SK-N-SH treated with all-trans-retinoic acid at 6 μM for 48 hours (cell line): ENCODE results near the gene DOCK1.

Experiments
- ZFP30 ChIP-seq: fragments of 450-650 bp; formaldehyde crosslinking; IDR thresholded peaks from 2 replicates; pipeline ENCODE4 v1.5.0; 2022; ENCODE audit warnings: mild to moderate bottlenecking, moderate library complexity
- TF ChIP-seq, protein P1 (sequence below): fragments of 250-450 bp; sonication (Bioruptor Pico); IDR thresholded peaks from 2 replicates; pipeline ENCODE4 v1.5.1; 2021; ENCODE audit warnings: mild to moderate bottlenecking, moderate library complexity

DNA sequence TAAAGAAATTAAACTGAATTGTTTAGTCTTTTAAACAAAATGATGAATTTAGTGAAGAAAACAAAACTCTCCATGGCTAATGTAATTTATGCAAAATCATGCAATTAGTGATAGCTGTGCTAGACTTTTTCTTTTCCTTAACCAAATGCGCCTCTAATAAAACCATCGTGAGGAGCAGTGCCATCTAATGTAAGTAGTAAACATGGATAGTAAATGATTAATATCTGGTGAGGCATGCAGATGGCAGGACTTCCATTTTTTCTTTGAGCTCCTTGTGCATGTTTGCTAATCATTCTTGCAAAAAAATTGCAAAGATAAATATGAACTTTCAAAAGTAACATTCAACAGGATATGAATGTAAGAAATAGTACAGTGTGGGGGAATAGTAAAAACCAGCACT lies 288.9 kb downstream of the DOCK1 start:
- TF ChIP-seq ZFP30 (CRISPR knock-in tag) = no peak
- TF ChIP-seq, protein P1, sequence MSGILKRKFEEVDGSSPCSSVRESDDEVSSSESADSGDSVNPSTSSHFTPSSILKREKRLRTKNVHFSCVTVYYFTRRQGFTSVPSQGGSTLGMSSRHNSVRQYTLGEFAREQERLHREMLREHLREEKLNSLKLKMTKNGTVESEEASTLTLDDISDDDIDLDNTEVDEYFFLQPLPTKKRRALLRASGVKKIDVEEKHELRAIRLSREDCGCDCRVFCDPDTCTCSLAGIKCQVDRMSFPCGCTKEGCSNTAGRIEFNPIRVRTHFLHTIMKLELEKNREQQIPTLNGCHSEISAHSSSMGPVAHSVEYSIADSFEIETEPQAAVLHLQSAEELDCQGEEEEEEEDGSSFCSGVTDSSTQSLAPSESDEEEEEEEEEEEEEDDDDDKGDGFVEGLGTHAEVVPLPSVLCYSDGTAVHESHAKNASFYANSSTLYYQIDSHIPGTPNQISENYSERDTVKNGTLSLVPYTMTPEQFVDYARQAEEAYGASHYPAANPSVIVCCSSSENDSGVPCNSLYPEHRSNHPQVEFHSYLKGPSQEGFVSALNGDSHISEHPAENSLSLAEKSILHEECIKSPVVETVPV (CRISPR knock-in tag) = no peak
